Mesenchymal stem cell (in vitro differentiated cells and primary cell): ENCODE measurements around the gene RCL1.

Experiments used
- DNase-seq: peaks from one replicate; pipeline ENCODE4 v3.0.0-alpha.2; 2013
- H2AFZ ChIP-seq: one replicate; pipeline ENCODE4 v1.6.1; 2013; ENCODE audit warnings: low read depth, mild to moderate bottlenecking, control low read depth, inconsistent platforms, low read length, moderate library complexity
- H2AK5ac ChIP-seq: 2 replicates; pipeline ENCODE4 v1.6.1; 2013; ENCODE audit warnings: low read length, moderate library complexity, mild to moderate bottlenecking, inconsistent platforms; ENCODE audit not compliant: severe bottlenecking
- H2BK120ac ChIP-seq: one replicate; pipeline ENCODE4 v1.6.1; 2013; ENCODE audit warnings: low read depth, mild to moderate bottlenecking, inconsistent platforms, low read length, moderate library complexity
- H2BK12ac ChIP-seq, 2 experiments: one replicate each; pipeline ENCODE4 v1.6.1; 2013; ENCODE audit warnings: inconsistent platforms in 2 of 2, low read length in 2 of 2, mild to moderate bottlenecking in 2 of 2, moderate library complexity in 2 of 2, control low read depth in 1 of 2
- H2BK15ac ChIP-seq: one replicate; pipeline ENCODE4 v1.6.1; 2013; ENCODE audit warnings: mild to moderate bottlenecking, low read depth, inconsistent platforms; ENCODE audit not compliant: poor library complexity, severe bottlenecking
- H2BK5ac ChIP-seq: 2 replicates; pipeline ENCODE4 v1.6.1; 2013; ENCODE audit warnings: low read depth, mild to moderate bottlenecking, low read length, control low read depth, inconsistent platforms; ENCODE audit not compliant: poor library complexity, severe bottlenecking
- H3K14ac ChIP-seq, 2 experiments: one replicate each; pipeline ENCODE4 v1.6.1; 2013; ENCODE audit warnings: inconsistent platforms in 2 of 2, low read length in 2 of 2, control low read depth in 1 of 2, mild to moderate bottlenecking in 1 of 2, moderate library complexity in 1 of 2
- H3K18ac ChIP-seq, 2 experiments: one replicate each; pipeline ENCODE4 v1.6.1; 2013; ENCODE audit warnings: inconsistent platforms in 2 of 2, low read length in 2 of 2, control low read depth in 1 of 2, low read depth in 1 of 2, mild to moderate bottlenecking in 1 of 2
- H3K23ac ChIP-seq, 2 experiments: one replicate each; pipeline ENCODE4 v1.6.1; 2013; ENCODE audit warnings: inconsistent platforms in 2 of 2, low read length in 2 of 2, mild to moderate bottlenecking in 2 of 2, moderate library complexity in 2 of 2, control low read depth in 1 of 2
- H3K27ac ChIP-seq: 2 replicates; pipeline ENCODE4 v1.5.1; 2013; ENCODE audit warnings: mild to moderate bottlenecking, moderate library complexity, low read length, control low read depth, inconsistent platforms; ENCODE audit not compliant: poor library complexity, severe bottlenecking
- H3K27me3 ChIP-seq, 2 experiments: 2 replicates each; pipeline versions ENCODE4 v1.6.1 to v1.7.0; 2013; ENCODE audit warnings: low read length in 2 of 2, mild to moderate bottlenecking in 2 of 2, moderate library complexity in 2 of 2, control low read depth in 1 of 2, inconsistent platforms in 1 of 2; ENCODE audit not compliant: control insufficient read depth in 1 of 2, insufficient read depth in 1 of 2
- H3K36me3 ChIP-seq, 2 experiments: 2 replicates each; pipeline versions ENCODE4 v1.6.1 to v1.7.0; 2013; ENCODE audit warnings: low read length in 2 of 2, control low read depth in 1 of 2, inconsistent platforms in 1 of 2, low read depth in 1 of 2, mild to moderate bottlenecking in 1 of 2; ENCODE audit not compliant: insufficient read depth in 2 of 2, control insufficient read depth in 1 of 2
- H3K4ac ChIP-seq, 2 experiments: one replicate each; pipeline ENCODE4 v1.6.1; 2013; ENCODE audit warnings: inconsistent platforms in 2 of 2, low read length in 2 of 2, mild to moderate bottlenecking in 2 of 2, moderate library complexity in 2 of 2, control low read depth in 1 of 2, low read depth in 1 of 2
- H3K4me1 ChIP-seq: 2 replicates; pipeline ENCODE4 v1.6.1; 2013; ENCODE audit warnings: low read depth, low read length, control low read depth; ENCODE audit not compliant: control insufficient read depth, insufficient read depth
- H3K4me2 ChIP-seq: 2 replicates; pipeline ENCODE4 v1.6.1; 2013; ENCODE audit warnings: low read length, mild to moderate bottlenecking, inconsistent platforms; ENCODE audit not compliant: poor library complexity, severe bottlenecking
- H3K4me3 ChIP-seq, 2 experiments: 2 replicates each; pipeline versions ENCODE4 v1.5.1 to v1.7.0; 2013; ENCODE audit warnings: low read length in 2 of 2, mild to moderate bottlenecking in 2 of 2, control low read depth in 1 of 2, low read depth in 1 of 2; ENCODE audit not compliant: insufficient read depth in 1 of 2
- H3K79me1 ChIP-seq: replicated peaks from 2 replicates; pipeline ENCODE4 v1.6.1; 2013; ENCODE audit warnings: mild to moderate bottlenecking, control low read depth, low read length, inconsistent platforms; ENCODE audit not compliant: poor library complexity, severe bottlenecking
- H3K9ac ChIP-seq: 2 replicates; pipeline ENCODE4 v1.7.0; 2013; ENCODE audit warnings: mild to moderate bottlenecking, low read length, moderate library complexity
- H3K9me3 ChIP-seq: 2 replicates; pipeline ENCODE4 v1.7.0; 2013; ENCODE audit warnings: mild to moderate bottlenecking, low read length; ENCODE audit not compliant: control insufficient read depth
- H4K8ac ChIP-seq: one replicate; pipeline ENCODE4 v1.6.1; 2013; ENCODE audit warnings: inconsistent platforms, mild to moderate bottlenecking, low read length, moderate library complexity
- H4K91ac ChIP-seq: one replicate; pipeline ENCODE4 v1.6.1; 2013; ENCODE audit warnings: mild to moderate bottlenecking, low read length, inconsistent platforms
- WGBS: methylation state at CpG from one replicate; pipeline ENCODE4 v1.1.7; 2013; ENCODE audit warnings: mixed read lengths; 5-methylcytosine and 5-hydroxymethylcytosine counted together

Gene RCL1

DNA sequence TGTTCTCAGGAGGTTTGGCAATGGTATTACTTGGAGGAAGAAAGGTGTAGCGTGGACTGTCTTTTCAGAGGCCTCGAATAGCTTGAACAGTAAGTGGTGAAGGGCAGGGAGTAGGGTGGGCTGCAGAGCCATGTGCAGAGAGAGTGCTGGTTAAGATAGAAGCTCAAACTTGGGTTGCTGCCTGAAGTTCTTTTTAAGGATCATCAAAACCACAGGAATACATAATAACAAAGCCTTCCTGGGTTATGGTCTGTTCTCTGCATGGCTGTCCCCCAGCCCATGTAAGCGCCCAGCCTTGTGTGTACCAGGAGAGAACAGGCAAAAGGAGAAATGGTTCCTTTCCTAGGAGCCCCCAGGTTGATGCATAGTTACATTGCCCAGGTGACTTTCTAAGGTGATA is 43.9 kb downstream of the RCL1 start:
- Histone ChIP-seq H3K4ac (peak overlapping the region in 1 of 2 experiments; percentile 59), H4K91ac (no peak overlapping the region), H3K36me3 (peaks cover 3 to 6% of the 10 kb centered on the region in 2 experiments)

DNA sequence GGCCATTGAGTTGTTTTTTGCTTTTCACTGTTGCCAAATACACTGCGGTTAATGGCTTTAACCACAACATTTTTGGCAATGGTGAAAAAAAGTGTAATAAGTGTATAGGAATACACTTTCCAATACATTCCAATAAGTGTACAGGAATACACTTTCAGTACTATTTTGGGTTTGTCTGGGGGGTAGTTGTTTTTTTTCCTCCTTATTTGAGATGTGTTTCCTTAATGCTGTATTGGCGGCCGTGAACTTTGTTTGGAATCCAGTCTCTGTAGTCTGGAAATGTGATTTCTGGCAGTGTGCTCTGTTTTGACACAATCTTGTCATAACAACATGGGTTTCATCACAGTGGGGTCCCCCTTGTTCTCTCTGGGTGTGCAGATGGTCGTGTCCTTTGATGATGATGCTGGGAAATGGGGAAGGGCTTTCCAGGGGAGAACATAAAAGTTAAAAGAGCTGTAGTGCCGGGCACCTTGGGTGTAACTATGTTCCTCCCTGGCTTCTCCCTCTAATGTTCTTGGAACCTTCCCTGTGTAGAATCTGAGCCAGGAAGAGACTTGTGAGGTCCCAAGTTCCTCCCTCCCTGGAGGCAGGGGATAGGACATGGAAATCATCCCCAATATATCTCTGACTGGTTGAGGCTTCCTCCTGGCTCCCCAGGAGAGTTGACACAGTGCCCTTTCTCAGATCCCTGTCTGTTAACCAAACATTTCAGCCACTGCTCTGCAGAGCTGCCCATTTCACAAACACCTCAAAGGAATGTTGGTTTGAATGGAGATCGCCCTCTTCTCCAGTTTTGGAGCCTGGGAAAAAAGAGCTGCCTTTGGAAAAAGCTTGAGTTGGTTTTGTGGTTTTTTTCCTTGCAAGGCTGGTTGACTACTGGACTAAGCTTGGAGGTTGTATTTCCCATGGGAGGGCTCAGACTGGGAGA is 44.8 kb downstream of the RCL1 start:
- peak overlapping the region; percentile 26 to 45 for H2BK12ac ChIP-seq
- H3K14ac ChIP-seq = no peak overlapping the region
- peak overlapping the region; percentile 79 for H3K27ac ChIP-seq
- H2BK15ac ChIP-seq = no peak overlapping the region
- 82% methylated on average over 5 of the region's 6 CpGs for WGBS
- no peak overlapping the region for H3K4me2 ChIP-seq
- H3K4me1 ChIP-seq = peaks cover 14% of the 10 kb centered on the region
- H2AFZ ChIP-seq = no peak overlapping the region
- H4K8ac ChIP-seq = no peak overlapping the region
- peak overlapping the region in 1 of 2 experiments; percentile 12 for H3K4me3 ChIP-seq
- H3K18ac ChIP-seq = peak overlapping the region; percentile 37 to 82
- H2BK5ac ChIP-seq = no peak overlapping the region
- no peak overlapping the region for H2BK120ac ChIP-seq
- H3K36me3 ChIP-seq = peaks cover 3 to 9% of the 10 kb centered on the region in 2 experiments
- peak overlapping the region; percentile 9 for H3K9ac ChIP-seq
- peak overlapping the region; percentile 4 for H4K91ac ChIP-seq
- no peaks in the 10 kb centered on the region for H3K27me3 ChIP-seq
- peak; percentile 91 for DNase-seq
- peaks cover 13% of the 10 kb centered on the region for H3K79me1 ChIP-seq
- peak overlapping the region in 1 of 2 experiments; percentile 49 for H3K4ac ChIP-seq
- H2AK5ac ChIP-seq = peak overlapping the region; percentile 45
- no peaks in the 10 kb centered on the region for H3K9me3 ChIP-seq
- no peak overlapping the region for H3K23ac ChIP-seq

More for the DNA sequence above, 43.9 kb downstream of the RCL1 start:
- no peak overlapping the region for H2AFZ ChIP-seq
- WGBS = 100% methylated on average over 3 of the region's 3 CpGs
- DNase-seq = no peak
- H2BK12ac ChIP-seq = no peak overlapping the region
- no peak overlapping the region for H4K8ac ChIP-seq
- peaks cover 17% of the 10 kb centered on the region for H3K79me1 ChIP-seq
- H3K4me1 ChIP-seq = peaks cover 14% of the 10 kb centered on the region
- no peak overlapping the region for H3K14ac ChIP-seq
- no peak overlapping the region for H3K23ac ChIP-seq
- no peaks in the 10 kb centered on the region for H3K9me3 ChIP-seq
- H3K4me2 ChIP-seq = no peak overlapping the region
- H2BK120ac ChIP-seq = no peak overlapping the region
- no peak overlapping the region for H3K18ac ChIP-seq
- no peak overlapping the region for H2BK5ac ChIP-seq
- H2BK15ac ChIP-seq = peak overlapping the region; percentile 30
- H3K9ac ChIP-seq = no peak overlapping the region
- H3K27me3 ChIP-seq = no peaks in the 10 kb centered on the region
- no peak overlapping the region for H3K4me3 ChIP-seq
- no peak overlapping the region for H2AK5ac ChIP-seq
- H3K27ac ChIP-seq = no peak overlapping the region

DNA sequence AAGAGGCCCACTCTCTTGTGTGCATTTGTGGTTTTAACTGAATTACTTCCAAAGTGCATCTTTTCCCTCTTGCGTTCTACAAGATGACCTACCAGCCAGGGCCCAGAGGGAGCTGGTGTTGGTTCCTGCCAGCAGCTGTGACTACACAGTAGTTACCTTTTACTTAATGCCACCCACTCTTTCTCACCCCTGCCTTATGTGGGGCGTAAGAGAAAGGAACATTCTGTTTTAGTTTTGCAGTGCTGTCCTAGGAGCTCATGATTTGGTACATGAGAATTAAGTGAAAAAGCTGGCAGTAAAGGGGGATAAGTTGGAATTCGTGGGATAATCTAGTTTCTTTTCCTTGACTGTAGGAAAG is 45.4 kb downstream of the RCL1 start:
- H2AK5ac ChIP-seq = no peak overlapping the region
- 0% methylated on average over 1 of the region's 3 CpGs for WGBS

DNA sequence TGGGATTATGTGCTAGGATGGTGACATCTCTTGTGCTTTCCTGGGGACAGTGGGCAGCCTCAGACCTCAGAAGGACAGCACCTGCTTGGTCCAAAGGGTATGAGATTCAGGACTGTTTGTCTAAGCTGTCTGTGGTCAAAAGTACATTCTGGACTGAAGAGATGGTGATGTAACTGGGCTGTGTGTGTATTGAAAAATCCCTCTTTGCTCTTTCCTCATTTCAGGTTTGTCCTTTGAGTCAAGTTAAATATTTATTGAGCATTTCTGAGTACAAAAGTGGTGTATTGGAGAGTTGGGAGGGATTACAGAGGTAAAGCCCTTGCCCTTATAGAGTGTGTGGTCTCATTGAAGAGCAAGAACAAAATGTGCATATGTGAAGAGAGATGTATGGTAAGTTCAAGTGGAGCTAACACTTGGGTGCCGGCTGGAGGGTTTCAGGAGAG is 46.7 kb downstream of the RCL1 start:
- H3K79me1 ChIP-seq = peaks cover 12% of the 10 kb centered on the region
- no peak overlapping the region for H3K4me2 ChIP-seq
- no peaks in the 10 kb centered on the region for H3K27me3 ChIP-seq
- H3K4me3 ChIP-seq = no peak overlapping the region
- H4K8ac ChIP-seq = no peak overlapping the region
- no peak overlapping the region for H2BK120ac ChIP-seq
- H3K27ac ChIP-seq = no peak overlapping the region
- H2BK5ac ChIP-seq = no peak overlapping the region
- no peak overlapping the region for H4K91ac ChIP-seq
- H3K4ac ChIP-seq = no peak overlapping the region
- no peaks in the 10 kb centered on the region for H3K9me3 ChIP-seq
- H2BK12ac ChIP-seq = no peak overlapping the region
- H2BK15ac ChIP-seq = no peak overlapping the region
- no peak overlapping the region for H2AK5ac ChIP-seq
- 96% methylated on average over 1 of the region's 1 CpG for WGBS
- peaks cover 12% of the 10 kb centered on the region for H3K4me1 ChIP-seq
- peaks cover 5 to 12% of the 10 kb centered on the region in 2 experiments for H3K36me3 ChIP-seq
- H3K9ac ChIP-seq = no peak overlapping the region
- no peak overlapping the region for H3K18ac ChIP-seq
- H3K23ac ChIP-seq = no peak overlapping the region
- no peak overlapping the region for H3K14ac ChIP-seq
- H2AFZ ChIP-seq = no peak overlapping the region
- DNase-seq = peak; percentile 69

More for the DNA sequence above, 45.4 kb downstream of the RCL1 start:
- Histone ChIP-seq H3K9me3 (no peaks in the 10 kb centered on the region), H3K14ac (no peak overlapping the region), H4K8ac (no peak overlapping the region), H3K4me2 (no peak overlapping the region), H2BK120ac (no peak overlapping the region), H3K4me1 (peaks cover 12% of the 10 kb centered on the region), H2AFZ (no peak overlapping the region), H3K36me3 (peaks cover 3 to 9% of the 10 kb centered on the region in 2 experiments), H3K79me1 (peaks cover 13% of the 10 kb centered on the region), H2BK5ac (no peak overlapping the region), H3K9ac (no peak overlapping the region), H3K4me3 (no peak overlapping the region), H3K23ac (no peak overlapping the region), H3K27me3 (no peaks in the 10 kb centered on the region), H3K4ac (no peak overlapping the region), H3K27ac (peak overlapping the region; percentile 79), H2BK12ac (no peak overlapping the region), H2BK15ac (no peak overlapping the region), H4K91ac (no peak overlapping the region), H3K18ac (no peak overlapping the region)
- no peak for DNase-seq
